HFF-Myc (cell line): Measurements from ENCODE around the gene TNFRSF14.

ENCODE experiments used
- DNase-seq: peaks from one replicate; pipeline ENCODE4 v3.0.0-alpha.2; 2011; ENCODE audit warnings: low read depth; ENCODE audit errors: extremely low read depth
- H3K4me3 ChIP-seq: replicated peaks from 2 replicates; pipeline ENCODE4 v1.5.1; 2011; ENCODE audit warnings: low read depth, mild to moderate bottlenecking, control low read depth, low read length
- CTCF ChIP-seq: IDR thresholded peaks from 2 replicates; pipeline ENCODE4 v1.5.1; 2012; ENCODE audit warnings: mild to moderate bottlenecking, low read depth, low read length, control low read depth; ENCODE audit errors: missing control alignments

Gene TNFRSF14

GRCh38 chr1:2588661-2589430, 32.7 kb downstream of the TNFRSF14 start:
- no peak for TF ChIP-seq CTCF
- DNase-seq = no peak
- H3K4me3 ChIP-seq = no peak overlapping the region

- no peak for TF ChIP-seq CTCF
- no peak for DNase-seq
- no peak overlapping the region for H3K4me3 ChIP-seq
Measured at GRCh38 chr1:2589431-2590232, 33.5 kb downstream of the TNFRSF14 start.

GRCh38 chr1:2590233-2591141, 34.3 kb downstream of the TNFRSF14 start:
- DNase-seq = no peak
- no peak for TF ChIP-seq CTCF
- H3K4me3 ChIP-seq = no peak overlapping the region

- DNase-seq = no peak
- no peak for TF ChIP-seq CTCF
- no peak overlapping the region for H3K4me3 ChIP-seq
Measured at GRCh38 chr1:2591233-2591580, 35.0 kb downstream of the TNFRSF14 start.

GRCh38 chr1:2591581-2592261, 35.5 kb downstream of the TNFRSF14 start:
- H3K4me3 ChIP-seq = no peak overlapping the region
- DNase-seq = no peak
- TF ChIP-seq CTCF = no peak

- no peak for DNase-seq
- TF ChIP-seq CTCF = no peak
- no peak overlapping the region for H3K4me3 ChIP-seq
Measured at GRCh38 chr1:2592672-2593071, 36.5 kb downstream of the TNFRSF14 start.
